ENCODE data around the gene ULK3.

- no peak for TF ChIP-seq ZBTB20 (tag by site-specific recombination; IDR thresholded peaks at IDR 0.05)
- no peak for TF ChIP-seq ZNF214 (tag by site-specific recombination; IDR thresholded peaks at IDR 0.05; ENCODE audit: borderline replicate concordance)
- TF ChIP-seq ZNF114 (tag by site-specific recombination; IDR thresholded peaks at IDR 0.05), result no peak
- no peak for TF ChIP-seq ZNF174 (tag by site-specific recombination; IDR thresholded peaks at IDR 0.05)
- no peak for TF ChIP-seq ZNF658 (tag by site-specific recombination; IDR thresholded peaks at IDR 0.05)
- no peak for TF ChIP-seq ZNF521 (tag by site-specific recombination; IDR thresholded peaks at IDR 0.05)
- no peak for TF ChIP-seq ZNF747 (tag by site-specific recombination; IDR thresholded peaks at IDR 0.05)
- no peak for TF ChIP-seq CTCF (tag by site-specific recombination; IDR thresholded peaks at IDR 0.05)
- no peak for TF ChIP-seq ZNF544 (tag by site-specific recombination; IDR thresholded peaks at IDR 0.05)
- TF ChIP-seq ZNF292 (tag by site-specific recombination; IDR thresholded peaks at IDR 0.05; ENCODE audit: borderline replicate concordance, low read depth), result no peak
- no peak for TF ChIP-seq ZBTB8A (tag by site-specific recombination; IDR thresholded peaks at IDR 0.05)
- TF ChIP-seq ZNF596 (tag by site-specific recombination; IDR thresholded peaks at IDR 0.05), result no peak
- TF ChIP-seq REST (tag by site-specific recombination; IDR thresholded peaks at IDR 0.05), result no peak
- no peak for TF ChIP-seq ZFP37 (tag by site-specific recombination; IDR thresholded peaks at IDR 0.05)
These were observed 22.4 kb upstream of the ULK3 start for GRCh38 chr15:74865316-74865715.
